Measurements from ENCODE around the gene NBEA. TPM values are rescaled to one million over a fixed set of nuclear protein-coding genes. Genes with fewer than 3 reads are reported as not detected.
"Not testable (repeated sequence)": the region's sequence is repeated elsewhere in the genome, so short reads cannot be mapped to it uniquely, and the experiment has no call there.

NBEA gene
- 23.8 TPM for total RNA-seq

DNA sequence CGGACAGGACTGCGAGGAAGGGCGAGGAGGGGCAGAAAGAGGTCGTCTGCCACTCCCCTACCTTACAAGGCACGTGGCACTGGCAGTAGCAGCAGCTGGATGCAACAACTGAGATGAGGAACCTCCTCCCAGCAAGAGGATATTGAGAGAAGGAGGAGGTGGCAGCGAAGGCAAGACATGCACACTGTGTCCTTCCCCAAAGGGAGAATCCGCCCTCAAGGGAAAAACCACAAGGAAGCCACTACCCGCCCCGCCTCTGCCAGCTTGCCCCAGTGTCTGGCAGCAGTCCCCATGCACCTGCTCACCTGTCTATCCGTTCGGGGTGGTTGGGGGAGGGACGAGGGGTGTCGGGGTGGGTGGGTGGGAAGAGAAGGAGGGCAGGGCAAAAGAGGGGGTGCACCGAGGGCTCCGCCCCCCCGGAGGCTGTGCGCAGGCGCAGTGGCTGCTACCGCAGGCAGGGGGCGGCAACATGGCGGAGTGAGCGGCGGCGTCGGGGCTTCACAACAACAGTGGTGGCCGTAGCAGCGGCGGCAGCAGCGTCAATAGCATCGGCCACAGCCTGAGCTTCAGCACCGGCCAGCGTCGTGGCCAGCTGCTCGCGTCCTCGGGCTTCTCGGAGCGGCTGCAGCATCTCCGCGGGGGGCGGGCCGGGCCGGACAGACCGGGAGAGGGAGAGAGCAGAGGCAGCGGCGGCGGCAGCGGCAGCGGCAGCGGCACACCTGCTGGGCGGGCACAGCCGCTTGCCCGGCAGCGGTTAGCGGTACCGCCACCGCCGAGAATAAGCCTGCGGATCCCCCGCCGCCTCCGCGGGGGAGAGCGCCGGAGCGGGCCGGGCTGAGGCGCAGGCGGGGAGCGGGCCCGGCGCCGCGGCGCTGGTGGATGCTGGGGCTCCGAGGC lies at the start of gene NBEA:
TSS of gene NBEA (plus strand) at position 436 of the 897 bp plus-strand sequence. CDS start 551 bp downstream, outside the sequence.
- DNase-seq = peak; percentile 89

- no peak for DNase-seq
Observed at GRCh38 chr13:34894756-34895155, 47.3 kb upstream of the NBEA start.

GRCh38 chr13:34897220-34897619 lies 44.9 kb upstream of the NBEA start:
- DNase-seq = no peak

- no peak for DNase-seq
Observed at GRCh38 chr13:34899888-34900287, 42.2 kb upstream of the NBEA start.

GRCh38 chr13:34900288-34900739 lies 41.8 kb upstream of the NBEA start:
- DNase-seq = no peak

GRCh38 chr13:34901572-34901971 lies 40.5 kb upstream of the NBEA start:
- DNase-seq = no peak

GRCh38 chr13:34911159-34911558 lies 30.9 kb upstream of the NBEA start:
- DNase-seq = no peak

DNA sequence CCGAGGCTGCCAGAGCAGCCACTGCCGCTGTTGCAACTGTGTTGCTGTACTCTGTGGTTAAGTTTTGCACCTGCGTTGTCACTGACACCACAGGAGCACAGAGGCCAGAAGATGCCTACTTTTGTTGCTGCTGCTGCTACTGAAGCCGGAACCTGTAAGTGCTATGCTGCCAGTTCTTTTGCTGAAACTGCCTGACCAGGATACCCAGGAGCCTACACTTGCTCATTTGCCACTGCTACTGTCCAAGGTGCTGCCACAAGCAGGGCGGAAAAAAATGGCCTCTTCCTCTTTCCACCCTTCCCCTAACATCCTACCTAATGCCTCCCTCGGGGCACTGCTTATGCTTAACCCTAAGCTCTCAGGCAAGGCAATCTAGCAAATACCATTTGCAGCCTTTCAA lies 29.0 kb upstream of the NBEA start:
- peak; percentile 31 for DNase-seq

- DNase-seq = no peak
Observed at GRCh38 chr13:34914416-34914815, 27.7 kb upstream of the NBEA start.

GRCh38 chr13:34926508-34926907 lies 15.6 kb upstream of the NBEA start:
- peak; percentile 66 for DNase-seq

DNA sequence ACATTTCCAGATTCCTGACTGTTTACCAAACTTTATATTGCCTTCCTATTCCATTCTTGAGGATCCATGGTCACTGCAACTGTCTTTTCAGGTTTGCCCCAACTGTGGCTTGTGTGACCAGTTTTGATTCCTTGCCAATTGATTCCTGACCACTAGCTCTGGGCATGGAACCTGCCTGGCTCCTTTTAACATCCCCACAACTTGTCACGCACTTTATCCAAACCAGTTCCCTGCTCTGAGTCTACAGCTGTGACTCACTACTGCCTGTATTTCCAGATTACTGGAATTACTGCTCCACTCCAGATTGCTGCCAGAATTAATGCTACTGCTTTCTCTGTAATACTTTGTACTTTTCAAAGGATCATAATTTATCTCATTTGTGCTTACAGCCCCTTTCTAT lies 13.4 kb upstream of the NBEA start:
- not testable (repeated sequence) for DNase-seq

DNA sequence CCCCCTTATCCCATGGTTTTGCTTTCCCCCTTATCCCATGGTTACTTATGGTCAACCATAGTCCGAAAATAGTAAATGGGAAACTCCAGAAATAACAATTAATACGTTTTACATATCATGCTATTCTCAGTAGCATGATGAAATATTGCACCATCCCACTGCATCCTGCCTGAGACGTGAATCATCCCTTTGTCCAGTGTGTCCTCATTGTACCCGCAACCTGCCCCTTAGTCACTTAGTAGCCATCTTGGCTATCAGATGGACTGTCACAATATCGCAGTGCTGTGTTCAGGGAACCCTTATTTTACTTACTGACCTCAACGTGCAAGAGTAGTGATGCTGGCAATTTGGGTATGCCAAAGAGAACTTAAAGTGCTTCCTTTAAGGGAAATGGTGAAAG lies 10.5 kb upstream of the NBEA start:
- DNase-seq = no peak

GRCh38 chr13:34933349-34933748 lies 8.7 kb upstream of the NBEA start:
- DNase-seq = no peak

- DNase-seq = no peak
Observed at GRCh38 chr13:34933786-34934185, 8.3 kb upstream of the NBEA start.

GRCh38 chr13:34935841-34936240 lies 6.2 kb upstream of the NBEA start:
- no peak for DNase-seq

GRCh38 chr13:34939771-34940170 lies 2.3 kb upstream of the NBEA start:
- no peak for DNase-seq

GRCh38 chr13:34941436-34941834 lies 635 bp upstream of the NBEA start:
- peak; percentile 1 for DNase-seq

- peak; percentile 38 for DNase-seq
Observed at GRCh38 chr13:34942732-34943435, 814 bp downstream of the NBEA start.

DNA sequence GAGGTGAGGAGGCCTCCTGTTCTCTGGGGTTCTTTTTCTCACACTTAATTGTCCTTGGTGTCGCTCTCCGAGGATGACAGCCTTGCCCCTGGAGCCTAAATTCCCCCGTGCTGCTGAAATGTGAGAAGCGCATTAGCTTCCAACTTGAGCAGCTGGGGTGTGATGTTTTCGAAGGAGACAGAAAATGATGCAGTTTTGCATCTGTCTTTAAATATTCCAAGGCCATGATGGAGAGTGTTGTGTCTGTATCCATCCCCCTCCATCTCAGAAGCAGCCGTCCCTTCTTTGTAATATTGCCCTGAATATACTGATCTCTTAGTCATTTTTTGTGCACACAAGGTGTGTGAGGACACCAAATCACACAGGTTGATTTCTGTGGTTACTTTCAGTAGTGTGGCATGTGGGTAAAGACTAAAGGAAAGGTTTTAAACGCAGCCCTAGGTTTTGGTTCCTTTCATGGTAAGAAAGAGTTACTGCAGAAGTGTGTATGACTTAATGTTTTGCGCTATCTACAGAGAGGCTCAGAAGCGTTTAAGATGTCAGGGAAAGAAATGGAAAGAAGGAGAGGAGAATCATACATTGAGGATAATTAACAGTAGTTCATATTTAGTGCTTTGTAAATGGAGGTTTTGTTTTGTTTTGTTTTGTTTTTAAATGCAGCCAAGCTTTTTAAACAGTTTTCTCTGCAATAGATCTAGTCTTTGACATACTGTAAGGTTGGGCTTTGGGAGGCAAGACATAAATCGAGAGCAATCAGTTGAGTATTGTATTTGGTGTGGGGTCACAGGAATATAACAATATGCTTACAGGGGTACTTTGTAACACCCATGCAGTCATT lies 1.6 kb downstream of the NBEA start:
- DNase-seq = no peak

DNA sequence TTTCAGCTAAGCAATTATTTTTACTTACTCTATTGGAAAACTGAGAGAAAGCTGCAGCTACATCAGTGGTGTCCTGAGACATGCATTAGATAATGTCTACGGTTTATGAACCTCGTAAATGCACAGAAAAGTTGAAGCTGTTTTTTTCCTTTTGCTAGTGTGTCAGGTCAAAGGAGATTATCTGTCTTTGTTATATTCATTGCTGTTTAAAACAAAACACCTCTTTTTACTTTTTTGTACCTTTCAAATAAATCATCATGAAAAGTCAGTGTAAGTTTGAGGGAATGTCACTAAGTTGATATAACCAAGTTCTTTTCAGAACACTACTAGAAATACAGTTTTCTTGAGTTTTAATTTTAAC lies 2.2 kb downstream of the NBEA start:
- DNase-seq = no peak

- no peak for DNase-seq
Observed at GRCh38 chr13:34944751-34945150, 2.7 kb downstream of the NBEA start.

GRCh38 chr13:34951528-34951927 lies 9.5 kb downstream of the NBEA start:
- DNase-seq = no peak

- DNase-seq = no peak
Observed at GRCh38 chr13:34959489-34959888, 17.4 kb downstream of the NBEA start.

Data from tongue (tissue), 2 donors.